Psoas muscle (tissue), 7 donors: Measurements from ENCODE around the gene TPST1. TPM values are rescaled to one million over a fixed set of nuclear protein-coding genes. Genes with fewer than 3 reads are reported as not detected.

Experiments
- polyA plus RNA-seq, 3 donors: library from polyadenylated mRNA; stranded (reverse); fragments of 200-250 nt; gene quantifications; one replicate each; pipeline ENCODE4 v1.2.3, GENCODE V29; 2013
- total RNA-seq, 4 donors: library from RNA; stranded (reverse); fragmentation: NEBNext Ultra II Directional in 2 of 4; extraction: Animal tissue kit (Norgen Biotek cat#: 25700) in 2 of 4; gene quantifications; one replicate each; pipeline versions ENCODE4 v1.2.1 to v1.2.4, GENCODE V29; 2021 to 2023
- donor health status: healthy with polysubstance abuse.
- donor health status: DM: no; HTN: no; CAD: no; lungs with moderate emphysema.
- donor health status: Bipolar disorder and iron deficiency.
- donor health status: healthy.
- donor health status: DM: no; HTN: no; CAD: no.
- donor health status: DM: no; HTN: no; CAD: no.
- donor health status: DM: yes; HTN: yes; CAD: no.

The TPST1 gene
- total and polyA plus RNA-seq, 7 donors = 1.8 to 4.5 (median 2.8) TPM

Other genes with a start within 250 kb of the TPST1 start
- gene GUSB, start 223.1 kb upstream of the TPST1 start, total RNA-seq = 10 to 100 TPM in 3 of 4 donors, 1 to 10 TPM in 1; 9.3 to 18.8 (median 11.9) TPM
- 10 to 100 TPM; 12.0 to 12.3 (median 12.2) TPM for gene GUSB, start 223.1 kb upstream of the TPST1 start, polyA plus RNA-seq
- 1 to 10 TPM; 4.3 to 8.6 (median 6.6) TPM for gene ASL, start 129.5 kb upstream of the TPST1 start, total RNA-seq
- gene ASL, start 129.5 kb upstream of the TPST1 start, polyA plus RNA-seq = 10 to 100 TPM in 1 of 3 donors, 1 to 10 TPM in 2; 3.3 to 32.9 (median 6.5) TPM
- gene CRCP, start 90.5 kb upstream of the TPST1 start, total RNA-seq = 10 to 100 TPM; 11.3 to 18.8 (median 13.0) TPM
- 10 to 100 TPM; 11.9 to 23.8 (median 17.7) TPM for gene CRCP, start 90.5 kb upstream of the TPST1 start, polyA plus RNA-seq